ENCODE data around the gene PGBD5. TPM values are rescaled to one million over a fixed set of nuclear protein-coding genes. Genes with fewer than 3 reads are reported as not detected.

PGBD5 gene
- polyA plus RNA-seq, 1 of the 3 experiments (the other 2 are of a cell fraction): 0.15 TPM

GRCh38 chr1:230435108-230435507, 9.0 kb upstream of the PGBD5 start:
- WGBS (ENCODE audit: low lambda C conversion rate): 53% methylated on average over 1 of the region's 1 CpG
- Histone ChIP-seq H3K36me3 (replicated peaks in 1 of 2; ENCODE audit: control insufficient read depth in 1 of 2, insufficient read depth in 2 of 2, low read length in 1 of 2) (no peaks in the 10 kb centered on the region), H3K9me3 (no peaks in the 10 kb centered on the region), H3K9me2 (no peaks in the 10 kb centered on the region), H3K4me1 (ENCODE audit: control insufficient read depth in 1 of 2, insufficient read depth in 2 of 2, low read depth in 1 of 2, low read length in 1 of 2) (no peaks in the 10 kb centered on the region), H2AFZ (ENCODE audit: low read depth) (no peak overlapping the region), H3F3A (replicated peaks; ENCODE audit: insufficient read depth) (no peaks in the 10 kb centered on the region), H4K20me1 (ENCODE audit: insufficient read depth) (no peaks in the 10 kb centered on the region), H3K27me3 (ENCODE audit: insufficient read depth) (no peaks in the 10 kb centered on the region), H3K27ac (ENCODE audit: low read depth in 2 of 2, low read length in 1 of 2) (no peak overlapping the region), H3K4me2 (no peak overlapping the region), H3K4me3 (ENCODE audit: low read depth in 2 of 2, low read length in 1 of 2) (no peak overlapping the region), H3K79me2 (ENCODE audit: insufficient read depth) (no peaks in the 10 kb centered on the region), H3K9ac (no peak overlapping the region)
- DNase-seq: no peak
- no peak for TF ChIP-seq CTCF (IDR thresholded peaks at IDR 0.05)
- ChIA-PET CTCF (no interaction called here), POLR2A (no interaction called here)

GRCh38 chr1:230431527-230431926, 5.4 kb upstream of the PGBD5 start:
- Histone ChIP-seq H2AFZ (ENCODE audit: low read depth) (no peak overlapping the region), H3K4me2 (no peak overlapping the region), H3K27ac (ENCODE audit: low read depth in 2 of 2, low read length in 1 of 2) (no peak overlapping the region), H3K27me3 (ENCODE audit: insufficient read depth) (no peaks in the 10 kb centered on the region), H3K9me2 (no peaks in the 10 kb centered on the region), H4K20me1 (ENCODE audit: insufficient read depth) (no peaks in the 10 kb centered on the region), H3K79me2 (ENCODE audit: insufficient read depth) (no peaks in the 10 kb centered on the region), H3K9me3 (no peaks in the 10 kb centered on the region), H3K36me3 (replicated peaks in 1 of 2; ENCODE audit: control insufficient read depth in 1 of 2, insufficient read depth in 2 of 2, low read length in 1 of 2) (no peaks in the 10 kb centered on the region), H3K4me1 (ENCODE audit: control insufficient read depth in 1 of 2, insufficient read depth in 2 of 2, low read depth in 1 of 2, low read length in 1 of 2) (peaks cover 0 to 5% of the 10 kb centered on the region in 2 experiments; a peak in 1 of 4 replicates), H3K9ac (no peak overlapping the region), H3K4me3 (ENCODE audit: low read depth in 2 of 2, low read length in 1 of 2) (no peak overlapping the region), H3F3A (replicated peaks; ENCODE audit: insufficient read depth) (no peaks in the 10 kb centered on the region)
- POLR2A ChIA-PET: no interaction called here
- CTCF ChIA-PET: no interaction called here
- TF ChIP-seq GATA2 (CRISPR knock-in tag; IDR thresholded peaks at IDR 0.05): no peak
- TF ChIP-seq EP300 (IDR thresholded peaks at IDR 0.05; ENCODE audit: borderline replicate concordance in 1 of 2, low read depth in 1 of 2, low read length in 1 of 2): no peak
- TF ChIP-seq RXRA (IDR thresholded peaks at IDR 0.05; ENCODE audit: borderline replicate concordance, low read depth): no peak
- no peak for TF ChIP-seq YY1 (IDR thresholded peaks at IDR 0.05; ENCODE audit: low read depth)
- no peak for TF ChIP-seq CHD2 (IDR thresholded peaks at IDR 0.05; ENCODE audit: low read length, partially characterized antibody)
- TF ChIP-seq MEF2A (IDR thresholded peaks at IDR 0.05; ENCODE audit: borderline replicate concordance, low read depth): no peak
- TF ChIP-seq USF2 (IDR thresholded peaks at IDR 0.05; ENCODE audit: borderline replicate concordance, low read depth, low read length): no peak
- TF ChIP-seq TEAD4 (IDR thresholded peaks at IDR 0.05; ENCODE audit: borderline replicate concordance, insufficient read depth): no peak
- TF ChIP-seq FOXJ3 (CRISPR knock-in tag; IDR thresholded peaks at IDR 0.05): no peak
- TF ChIP-seq REST (IDR thresholded peaks at IDR 0.05; ENCODE audit: low read depth, low read length): no peak
- no peak for TF ChIP-seq USF1 (IDR thresholded peaks at IDR 0.05; ENCODE audit: borderline replicate concordance, low read depth)
- no peak for TF ChIP-seq MXI1 (IDR thresholded peaks at IDR 0.05; ENCODE audit: low read depth, low read length)
- no peak for TF ChIP-seq RFX5 (IDR thresholded peaks at IDR 0.05; ENCODE audit: low read length)
- no peak for TF ChIP-seq IRF3 (IDR thresholded peaks at IDR 0.05; ENCODE audit: low read depth, low read length)
- no peak for TF ChIP-seq RAD21 (IDR thresholded peaks at IDR 0.05; ENCODE audit: low read length)
- TF ChIP-seq ELF1 (IDR thresholded peaks at IDR 0.05): no peak
- no peak for TF ChIP-seq RCOR1 (IDR thresholded peaks at IDR 0.05; ENCODE audit: low read length)
- DNase-seq: no peak
- 7% methylated on average over 3 of the region's 3 CpGs for WGBS (ENCODE audit: low lambda C conversion rate)

Measured in SK-N-SH (cell line).